Measurements from ENCODE around the gene KIF26B. TPM values are rescaled to one million over a fixed set of nuclear protein-coding genes. Genes with fewer than 3 reads are reported as not detected.

The KIF26B gene
- total RNA-seq, 1 experiment from 2014 or later = 0.04 TPM

GRCh38 chr1:245698860-245699259 lies 544.1 kb downstream of the KIF26B start:
- intact Hi-C loops (cut with micrococcal nuclease) = no loop called here
- no peaks in the 10 kb centered on the region for H4K20me1 ChIP-seq (ENCODE audit: low read length)
- ATAC-seq = no peak
- no peaks in the 10 kb centered on the region for H3K4me1 ChIP-seq (ENCODE audit: insufficient read depth, low read length)
- no peak overlapping the region for H2AFZ ChIP-seq (ENCODE audit: low read length)
- ChIA-PET POLR2A (ENCODE audit: unreplicated experiment) (no interaction called here), CTCF (no interaction called here)
- H3K9me2 ChIP-seq (replicated peaks; ENCODE audit: low read length) = no peaks in the 10 kb centered on the region
- H3K4me2 ChIP-seq (ENCODE audit: low read length) = no peak overlapping the region
- H3K27me3 ChIP-seq (ENCODE audit: low read length) = no peaks in the 10 kb centered on the region
- H3K79me2 ChIP-seq (ENCODE audit: low read length) = no peaks in the 10 kb centered on the region
- no peaks in the 10 kb centered on the region for H3F3A ChIP-seq (ENCODE audit: low read length, unreplicated experiment)
- no peaks in the 10 kb centered on the region for H3K36me3 ChIP-seq (ENCODE audit: low read depth, low read length)
- H3K9me3 ChIP-seq (ENCODE audit: low read length) = no peaks in the 10 kb centered on the region
- BruUV-seq (replicated peaks) = no TSS peak
- H3K4me3 ChIP-seq (ENCODE audit: low read length) = no peak overlapping the region
- no peak for DNase-seq
- H3K9ac ChIP-seq (ENCODE audit: low read length) = no peak overlapping the region
- no peak for TF ChIP-seq EZH2phosphoT487 (IDR thresholded peaks at IDR 0.05; ENCODE audit: borderline replicate concordance, low read length)
- no peak for TF ChIP-seq EZH2 (IDR thresholded peaks at IDR 0.05; ENCODE audit: low read length, unreplicated experiment)
- TF ChIP-seq CTCF (conservative IDR thresholded peaks at IDR 0.05; ENCODE audit: low read depth, low read length) = no peak
- H3K27ac ChIP-seq (ENCODE audit: low read length) = no peak overlapping the region

- no peak overlapping the region for H2AFZ ChIP-seq (ENCODE audit: low read length)
- DNase-seq (no peak), ATAC-seq (no peak)
- no peaks in the 10 kb centered on the region for H3K79me2 ChIP-seq (ENCODE audit: low read length)
- no peak overlapping the region for H3K4me3 ChIP-seq (ENCODE audit: low read length)
- no peaks in the 10 kb centered on the region for H3K9me3 ChIP-seq (ENCODE audit: low read length)
- H3K9ac ChIP-seq (ENCODE audit: low read length) = no peak overlapping the region
- no peak overlapping the region for H3K4me2 ChIP-seq (ENCODE audit: low read length)
- ChIA-PET CTCF (no interaction called here), POLR2A (ENCODE audit: unreplicated experiment) (no interaction called here)
- intact Hi-C loops (cut with micrococcal nuclease) = loop anchor here (5.0 kb wide), 1 partner anchor 302 kb away; no protein-coding TSS in a partner anchor
- TF ChIP-seq EZH2phosphoT487 (IDR thresholded peaks at IDR 0.05; ENCODE audit: borderline replicate concordance, low read length) (no peak), CTCF (conservative IDR thresholded peaks at IDR 0.05; ENCODE audit: low read depth, low read length) (no peak), EZH2 (IDR thresholded peaks at IDR 0.05; ENCODE audit: low read length, unreplicated experiment) (no peak)
- H3K27me3 ChIP-seq (ENCODE audit: low read length) = no peaks in the 10 kb centered on the region
- BruUV-seq (replicated peaks) = no TSS peak
- H3K4me1 ChIP-seq (ENCODE audit: insufficient read depth, low read length) = peaks cover 16% of the 10 kb centered on the region
- no peaks in the 10 kb centered on the region for H3K36me3 ChIP-seq (ENCODE audit: low read depth, low read length)
- H4K20me1 ChIP-seq (ENCODE audit: low read length) = no peaks in the 10 kb centered on the region
- H3K9me2 ChIP-seq (replicated peaks; ENCODE audit: low read length) = no peaks in the 10 kb centered on the region
- no peak overlapping the region for H3K27ac ChIP-seq (ENCODE audit: low read length)
- H3F3A ChIP-seq (ENCODE audit: low read length, unreplicated experiment) = no peaks in the 10 kb centered on the region
Measured at GRCh38 chr1:245700631-245701030, 545.8 kb downstream of the KIF26B start.

- H3K4me3 ChIP-seq (ENCODE audit: low read length) = no peak overlapping the region
- no peak for ATAC-seq
Measured at GRCh38 chr1:245701631-245702030, 546.8 kb downstream of the KIF26B start.

More at GRCh38 chr1:245701631-245702030, 546.8 kb downstream of the KIF26B start:
- H3K79me2 ChIP-seq (ENCODE audit: low read length) = no peaks in the 10 kb centered on the region
- no peaks in the 10 kb centered on the region for H3K36me3 ChIP-seq (ENCODE audit: low read depth, low read length)
- intact Hi-C loops (cut with micrococcal nuclease) = loop anchor here (5.0 kb wide), 1 partner anchor 301 kb away; no protein-coding TSS in a partner anchor
- H3K9ac ChIP-seq (ENCODE audit: low read length) = no peak overlapping the region
- DNase-seq = no peak
- no peaks in the 10 kb centered on the region for H4K20me1 ChIP-seq (ENCODE audit: low read length)
- TF ChIP-seq EZH2phosphoT487 (IDR thresholded peaks at IDR 0.05; ENCODE audit: borderline replicate concordance, low read length) = no peak
- TF ChIP-seq EZH2 (IDR thresholded peaks at IDR 0.05; ENCODE audit: low read length, unreplicated experiment) = no peak
- no peak for TF ChIP-seq CTCF (conservative IDR thresholded peaks at IDR 0.05; ENCODE audit: low read depth, low read length)
- H3K9me2 ChIP-seq (replicated peaks; ENCODE audit: low read length) = no peaks in the 10 kb centered on the region
- no peaks in the 10 kb centered on the region for H3K27me3 ChIP-seq (ENCODE audit: low read length)
- no peaks in the 10 kb centered on the region for H3F3A ChIP-seq (ENCODE audit: low read length, unreplicated experiment)
- no peak overlapping the region for H2AFZ ChIP-seq (ENCODE audit: low read length)
- peaks cover 16% of the 10 kb centered on the region for H3K4me1 ChIP-seq (ENCODE audit: insufficient read depth, low read length)
- no peak overlapping the region for H3K27ac ChIP-seq (ENCODE audit: low read length)
- no TSS peak for BruUV-seq (replicated peaks)
- ChIA-PET CTCF (no interaction called here), POLR2A (ENCODE audit: unreplicated experiment) (no interaction called here)
- no peaks in the 10 kb centered on the region for H3K9me3 ChIP-seq (ENCODE audit: low read length)
- H3K4me2 ChIP-seq (ENCODE audit: low read length) = no peak overlapping the region
